Ishikawa (cell line): ENCODE measurements around the gene TBC1D2.

Experiments used
- CREB1 ChIP-seq: IDR thresholded peaks from 2 replicates; pipeline ENCODE4 v1.6.1; 2012; ENCODE audit warnings: low read depth
- EP300 ChIP-seq: IDR thresholded peaks from 2 replicates; pipeline ENCODE4 v1.6.1; 2012; ENCODE audit warnings: borderline replicate concordance
- NFIC ChIP-seq: IDR thresholded peaks from 2 replicates; pipeline ENCODE4 v1.6.1; 2012
- RAD21 ChIP-seq: IDR thresholded peaks from 2 replicates; pipeline ENCODE4 v1.6.1; 2012; ENCODE audit warnings: low read depth
- REST ChIP-seq: IDR thresholded peaks from 2 replicates; pipeline ENCODE4 v1.6.1; 2012; ENCODE audit warnings: low read depth, mild to moderate bottlenecking
- TAF1 ChIP-seq: IDR thresholded peaks from 2 replicates; pipeline ENCODE4 v1.6.1; 2012; ENCODE audit warnings: low read depth, mild to moderate bottlenecking
- TCF12 ChIP-seq: IDR thresholded peaks from 2 replicates; pipeline ENCODE4 v1.6.1; 2012; ENCODE audit warnings: low read depth
- TEAD4 ChIP-seq: IDR thresholded peaks from 2 replicates; pipeline ENCODE4 v1.6.1; 2012
- YY1 ChIP-seq: IDR thresholded peaks from 2 replicates; pipeline ENCODE4 v1.6.1; 2012; ENCODE audit warnings: low read depth
- ZBTB7A ChIP-seq: IDR thresholded peaks from 2 replicates; pipeline ENCODE4 v1.6.1; 2012; ENCODE audit warnings: low read depth

DNA sequence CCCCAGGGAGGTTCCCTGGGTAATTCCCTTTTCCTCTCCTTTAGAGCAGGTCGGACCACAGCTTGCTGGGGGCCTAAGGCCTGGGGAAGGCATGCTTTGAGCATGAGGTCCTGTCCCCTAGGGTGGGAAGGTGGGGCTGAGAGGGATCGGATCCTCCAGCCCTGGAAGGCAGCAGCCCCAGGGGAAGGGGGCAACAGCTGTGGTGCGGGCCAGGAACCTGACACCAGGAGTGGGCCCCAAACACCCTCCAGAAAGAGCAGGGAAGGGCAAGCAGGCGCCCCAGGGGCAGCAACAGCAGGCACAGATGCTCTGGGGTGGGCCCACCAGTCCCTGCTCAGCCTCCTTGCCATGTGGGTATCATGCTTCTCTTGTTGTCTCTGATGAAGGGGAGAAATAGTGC is 59.8 kb downstream of the TBC1D2 start:
- TF ChIP-seq REST: no peak
- no peak for TF ChIP-seq TAF1
- no peak for TF ChIP-seq TCF12
- no peak for TF ChIP-seq CREB1
- no peak for TF ChIP-seq TEAD4
- TF ChIP-seq ZBTB7A: no peak
- TF ChIP-seq EP300: no peak
- TF ChIP-seq NFIC: no peak
- no peak for TF ChIP-seq RAD21
- no peak for TF ChIP-seq YY1
